HepG2 (cell line): ENCODE results near the gene LGR6. TPM values are rescaled to one million over a fixed set of nuclear protein-coding genes. Genes with fewer than 3 reads are reported as not detected.

Experiments
- CENPX ChIP-seq: sonication (generic); formaldehyde crosslinking; IDR thresholded peaks from 2 replicates; pipeline ENCODE4 v1.9.0; 2021; ENCODE audit warnings: mild to moderate bottlenecking, missing genetic modification reagents, moderate library complexity
- MTERF4 ChIP-seq: sonication (generic); formaldehyde crosslinking; IDR thresholded peaks from 2 replicates; pipeline ENCODE4 v1.8.0; 2023; ENCODE audit warnings: mild to moderate bottlenecking, missing genetic modification reagents
- RARG ChIP-seq: sonication (generic); formaldehyde crosslinking; IDR thresholded peaks from 2 replicates; pipeline ENCODE4 v1.4.0; 2020; ENCODE audit warnings: low read depth, mild to moderate bottlenecking, missing genetic modification reagents
- TFAP4 ChIP-seq: sonication (generic); IDR thresholded peaks from 2 replicates; pipeline ENCODE4 v1.6.1; 2016; ENCODE audit warnings: low read depth, borderline replicate concordance
- ZNF33A ChIP-seq: sonication (generic); formaldehyde crosslinking; IDR thresholded peaks from 2 replicates; pipeline ENCODE4 v1.5.1; 2020; ENCODE audit warnings: missing genetic modification reagents, mild to moderate bottlenecking, moderate library complexity, borderline replicate concordance
- ZNF589 ChIP-seq: sonication (generic); formaldehyde crosslinking; conservative IDR thresholded peaks from 2 replicates; pipeline ENCODE4 v1.8.0; 2022; ENCODE audit warnings: mild to moderate bottlenecking, moderate library complexity, missing genetic modification reagents
- ZNF766 ChIP-seq: sonication (generic); formaldehyde crosslinking; IDR thresholded peaks from 2 replicates; pipeline ENCODE4 v1.5.0; 2020; ENCODE audit warnings: missing genetic modification reagents, borderline replicate concordance
- polyA plus RNA-seq, 8 experiments: library from polyadenylated mRNA; depleted of rRNA in 3 of 8; stranded (reverse) in 7 of 8; unstranded in 1 of 8; fragments of >200 nt; fragmentation: Illumina TruSeq in 4 of 8; extraction: Trizol in 4 of 8; gene quantifications; 2 replicates each; pipeline versions ENCODE4 v1.2.1 to v1.2.3, GENCODE V29; 2011 to 2016; ENCODE audit warnings: low read depth in 4 of 8, missing spikeins in 1 of 8, mixed read lengths in 1 of 8; ENCODE audit not compliant: insufficient read depth in 1 of 8
- total RNA-seq, 5 experiments: library from RNA; depleted of rRNA; stranded (reverse); fragments of >200 nt; fragmentation: Illumina TruSeq; extraction: Trizol; gene quantifications; 2 replicates each; pipeline ENCODE4 v1.2.3, GENCODE V29; 2016; ENCODE audit warnings: low read depth in 1 of 5
- TF ChIP-seq, protein P1 (sequence below): sonication (generic); formaldehyde crosslinking; IDR thresholded peaks from 2 replicates; pipeline ENCODE4 v1.5.0; 2020; ENCODE audit warnings: mild to moderate bottlenecking, missing genetic modification reagents, borderline replicate concordance
- TF ChIP-seq, protein P2 (sequence below): sonication (generic); formaldehyde crosslinking; IDR thresholded peaks from 2 replicates; pipeline ENCODE4 v1.5.0; 2020; ENCODE audit warnings: mild to moderate bottlenecking, missing genetic modification reagents
- TF ChIP-seq, protein P3 (sequence below): sonication (generic); formaldehyde crosslinking; IDR thresholded peaks from 2 replicates; pipeline ENCODE4 v1.5.0; 2020; ENCODE audit warnings: mild to moderate bottlenecking, missing genetic modification reagents, borderline replicate concordance

The LGR6 gene
- total and polyA plus RNA-seq, 2 of the 13 experiments (the other 11 are each of a cell fraction or from before 2014, with no cell fraction given): 0.07 TPM; not detected in 1

- TF ChIP-seq CENPX (CRISPR knock-in tag) (no peak), ZNF33A (no peak), ZNF589 (no peak), RARG (no peak), TFAP4 (peak; percentile 6; the same call in 1 of the 2 replicates), MTERF4 (CRISPR knock-in tag) (no peak), ZNF766 (CRISPR knock-in tag) (0 out of 2 replicates have a peak, but pooled peaks have one; percentile 37)
- TF ChIP-seq, protein P1, sequence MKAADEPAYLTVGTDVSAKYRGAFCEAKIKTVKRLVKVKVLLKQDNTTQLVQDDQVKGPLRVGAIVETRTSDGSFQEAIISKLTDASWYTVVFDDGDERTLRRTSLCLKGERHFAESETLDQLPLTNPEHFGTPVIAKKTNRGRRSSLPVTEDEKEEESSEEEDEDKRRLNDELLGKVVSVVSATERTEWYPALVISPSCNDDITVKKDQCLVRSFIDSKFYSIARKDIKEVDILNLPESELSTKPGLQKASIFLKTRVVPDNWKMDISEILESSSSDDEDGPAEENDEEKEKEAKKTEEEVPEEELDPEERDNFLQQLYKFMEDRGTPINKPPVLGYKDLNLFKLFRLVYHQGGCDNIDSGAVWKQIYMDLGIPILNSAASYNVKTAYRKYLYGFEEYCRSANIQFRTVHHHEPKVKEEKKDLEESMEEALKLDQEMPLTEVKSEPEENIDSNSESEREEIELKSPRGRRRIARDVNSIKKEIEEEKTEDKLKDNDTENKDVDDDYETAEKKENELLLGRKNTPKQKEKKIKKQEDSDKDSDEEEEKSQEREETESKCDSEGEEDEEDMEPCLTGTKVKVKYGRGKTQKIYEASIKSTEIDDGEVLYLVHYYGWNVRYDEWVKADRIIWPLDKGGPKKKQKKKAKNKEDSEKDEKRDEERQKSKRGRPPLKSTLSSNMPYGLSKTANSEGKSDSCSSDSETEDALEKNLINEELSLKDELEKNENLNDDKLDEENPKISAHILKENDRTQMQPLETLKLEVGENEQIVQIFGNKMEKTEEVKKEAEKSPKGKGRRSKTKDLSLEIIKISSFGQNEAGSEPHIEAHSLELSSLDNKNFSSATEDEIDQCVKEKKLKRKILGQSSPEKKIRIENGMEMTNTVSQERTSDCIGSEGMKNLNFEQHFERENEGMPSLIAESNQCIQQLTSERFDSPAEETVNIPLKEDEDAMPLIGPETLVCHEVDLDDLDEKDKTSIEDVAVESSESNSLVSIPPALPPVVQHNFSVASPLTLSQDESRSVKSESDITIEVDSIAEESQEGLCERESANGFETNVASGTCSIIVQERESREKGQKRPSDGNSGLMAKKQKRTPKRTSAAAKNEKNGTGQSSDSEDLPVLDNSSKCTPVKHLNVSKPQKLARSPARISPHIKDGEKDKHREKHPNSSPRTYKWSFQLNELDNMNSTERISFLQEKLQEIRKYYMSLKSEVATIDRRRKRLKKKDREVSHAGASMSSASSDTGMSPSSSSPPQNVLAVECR (CRISPR knock-in tag): peak; percentile 95
- TF ChIP-seq, protein P2, sequence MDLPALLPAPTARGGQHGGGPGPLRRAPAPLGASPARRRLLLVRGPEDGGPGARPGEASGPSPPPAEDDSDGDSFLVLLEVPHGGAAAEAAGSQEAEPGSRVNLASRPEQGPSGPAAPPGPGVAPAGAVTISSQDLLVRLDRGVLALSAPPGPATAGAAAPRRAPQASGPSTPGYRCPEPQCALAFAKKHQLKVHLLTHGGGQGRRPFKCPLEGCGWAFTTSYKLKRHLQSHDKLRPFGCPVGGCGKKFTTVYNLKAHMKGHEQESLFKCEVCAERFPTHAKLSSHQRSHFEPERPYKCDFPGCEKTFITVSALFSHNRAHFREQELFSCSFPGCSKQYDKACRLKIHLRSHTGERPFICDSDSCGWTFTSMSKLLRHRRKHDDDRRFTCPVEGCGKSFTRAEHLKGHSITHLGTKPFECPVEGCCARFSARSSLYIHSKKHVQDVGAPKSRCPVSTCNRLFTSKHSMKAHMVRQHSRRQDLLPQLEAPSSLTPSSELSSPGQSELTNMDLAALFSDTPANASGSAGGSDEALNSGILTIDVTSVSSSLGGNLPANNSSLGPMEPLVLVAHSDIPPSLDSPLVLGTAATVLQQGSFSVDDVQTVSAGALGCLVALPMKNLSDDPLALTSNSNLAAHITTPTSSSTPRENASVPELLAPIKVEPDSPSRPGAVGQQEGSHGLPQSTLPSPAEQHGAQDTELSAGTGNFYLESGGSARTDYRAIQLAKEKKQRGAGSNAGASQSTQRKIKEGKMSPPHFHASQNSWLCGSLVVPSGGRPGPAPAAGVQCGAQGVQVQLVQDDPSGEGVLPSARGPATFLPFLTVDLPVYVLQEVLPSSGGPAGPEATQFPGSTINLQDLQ (CRISPR knock-in tag): no peak
- TF ChIP-seq, protein P3, sequence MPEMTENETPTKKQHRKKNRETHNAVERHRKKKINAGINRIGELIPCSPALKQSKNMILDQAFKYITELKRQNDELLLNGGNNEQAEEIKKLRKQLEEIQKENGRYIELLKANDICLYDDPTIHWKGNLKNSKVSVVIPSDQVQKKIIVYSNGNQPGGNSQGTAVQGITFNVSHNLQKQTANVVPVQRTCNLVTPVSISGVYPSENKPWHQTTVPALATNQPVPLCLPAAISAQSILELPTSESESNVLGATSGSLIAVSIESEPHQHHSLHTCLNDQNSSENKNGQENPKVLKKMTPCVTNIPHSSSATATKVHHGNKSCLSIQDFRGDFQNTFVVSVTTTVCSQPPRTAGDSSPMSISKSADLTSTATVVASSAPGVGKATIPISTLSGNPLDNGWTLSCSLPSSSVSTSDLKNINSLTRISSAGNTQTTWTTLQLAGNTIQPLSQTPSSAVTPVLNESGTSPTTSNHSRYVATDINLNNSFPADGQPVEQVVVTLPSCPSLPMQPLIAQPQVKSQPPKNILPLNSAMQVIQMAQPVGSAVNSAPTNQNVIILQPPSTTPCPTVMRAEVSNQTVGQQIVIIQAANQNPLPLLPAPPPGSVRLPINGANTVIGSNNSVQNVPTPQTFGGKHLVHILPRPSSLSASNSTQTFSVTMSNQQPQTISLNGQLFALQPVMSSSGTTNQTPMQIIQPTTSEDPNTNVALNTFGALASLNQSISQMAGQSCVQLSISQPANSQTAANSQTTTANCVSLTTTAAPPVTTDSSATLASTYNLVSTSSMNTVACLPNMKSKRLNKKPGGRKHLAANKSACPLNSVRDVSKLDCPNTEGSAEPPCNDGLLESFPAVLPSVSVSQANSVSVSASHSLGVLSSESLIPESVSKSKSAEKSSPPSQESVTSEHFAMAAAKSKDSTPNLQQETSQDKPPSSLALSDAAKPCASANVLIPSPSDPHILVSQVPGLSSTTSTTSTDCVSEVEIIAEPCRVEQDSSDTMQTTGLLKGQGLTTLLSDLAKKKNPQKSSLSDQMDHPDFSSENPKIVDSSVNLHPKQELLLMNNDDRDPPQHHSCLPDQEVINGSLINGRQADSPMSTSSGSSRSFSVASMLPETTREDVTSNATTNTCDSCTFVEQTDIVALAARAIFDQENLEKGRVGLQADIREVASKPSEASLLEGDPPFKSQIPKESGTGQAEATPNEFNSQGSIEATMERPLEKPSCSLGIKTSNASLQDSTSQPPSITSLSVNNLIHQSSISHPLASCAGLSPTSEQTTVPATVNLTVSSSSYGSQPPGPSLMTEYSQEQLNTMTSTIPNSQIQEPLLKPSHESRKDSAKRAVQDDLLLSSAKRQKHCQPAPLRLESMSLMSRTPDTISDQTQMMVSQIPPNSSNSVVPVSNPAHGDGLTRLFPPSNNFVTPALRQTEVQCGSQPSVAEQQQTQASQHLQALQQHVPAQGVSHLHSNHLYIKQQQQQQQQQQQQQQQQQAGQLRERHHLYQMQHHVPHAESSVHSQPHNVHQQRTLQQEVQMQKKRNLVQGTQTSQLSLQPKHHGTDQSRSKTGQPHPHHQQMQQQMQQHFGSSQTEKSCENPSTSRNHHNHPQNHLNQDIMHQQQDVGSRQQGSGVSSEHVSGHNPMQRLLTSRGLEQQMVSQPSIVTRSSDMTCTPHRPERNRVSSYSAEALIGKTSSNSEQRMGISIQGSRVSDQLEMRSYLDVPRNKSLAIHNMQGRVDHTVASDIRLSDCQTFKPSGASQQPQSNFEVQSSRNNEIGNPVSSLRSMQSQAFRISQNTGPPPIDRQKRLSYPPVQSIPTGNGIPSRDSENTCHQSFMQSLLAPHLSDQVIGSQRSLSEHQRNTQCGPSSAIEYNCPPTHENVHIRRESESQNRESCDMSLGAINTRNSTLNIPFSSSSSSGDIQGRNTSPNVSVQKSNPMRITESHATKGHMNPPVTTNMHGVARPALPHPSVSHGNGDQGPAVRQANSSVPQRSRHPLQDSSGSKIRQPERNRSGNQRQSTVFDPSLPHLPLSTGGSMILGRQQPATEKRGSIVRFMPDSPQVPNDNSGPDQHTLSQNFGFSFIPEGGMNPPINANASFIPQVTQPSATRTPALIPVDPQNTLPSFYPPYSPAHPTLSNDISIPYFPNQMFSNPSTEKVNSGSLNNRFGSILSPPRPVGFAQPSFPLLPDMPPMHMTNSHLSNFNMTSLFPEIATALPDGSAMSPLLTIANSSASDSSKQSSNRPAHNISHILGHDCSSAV (CRISPR knock-in tag): no peak
Observed at GRCh38 chr1:202348509-202349205, 155.1 kb downstream of the LGR6 start, which contains the start of gene PPP1R12B (continued).
